Measurements from ENCODE around the gene UNC5C.

UNC5C gene

DNA sequence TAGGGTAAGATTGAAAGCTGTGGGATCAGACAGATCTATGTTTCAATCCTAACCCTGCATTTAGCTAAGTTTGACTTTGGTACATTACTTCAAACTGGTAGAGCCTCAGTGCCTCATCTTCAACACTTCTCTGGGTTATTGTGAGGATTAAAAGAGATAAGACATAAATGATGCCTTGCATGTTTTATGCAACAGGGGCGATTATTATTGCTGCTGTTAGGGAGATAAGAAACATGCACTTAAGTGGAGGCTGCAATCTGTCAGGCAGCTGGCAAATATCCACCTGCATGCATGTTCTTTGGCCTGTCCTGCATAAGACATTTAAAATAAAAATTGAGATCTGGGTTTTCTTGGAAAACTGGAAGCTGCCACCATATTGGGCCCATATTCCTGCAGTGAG is 24.6 kb downstream of the UNC5C start:
- in situ Hi-C loops (cut with MboI; ENCODE audit: low sequenced_read_pairs) = no loop called here

DNA sequence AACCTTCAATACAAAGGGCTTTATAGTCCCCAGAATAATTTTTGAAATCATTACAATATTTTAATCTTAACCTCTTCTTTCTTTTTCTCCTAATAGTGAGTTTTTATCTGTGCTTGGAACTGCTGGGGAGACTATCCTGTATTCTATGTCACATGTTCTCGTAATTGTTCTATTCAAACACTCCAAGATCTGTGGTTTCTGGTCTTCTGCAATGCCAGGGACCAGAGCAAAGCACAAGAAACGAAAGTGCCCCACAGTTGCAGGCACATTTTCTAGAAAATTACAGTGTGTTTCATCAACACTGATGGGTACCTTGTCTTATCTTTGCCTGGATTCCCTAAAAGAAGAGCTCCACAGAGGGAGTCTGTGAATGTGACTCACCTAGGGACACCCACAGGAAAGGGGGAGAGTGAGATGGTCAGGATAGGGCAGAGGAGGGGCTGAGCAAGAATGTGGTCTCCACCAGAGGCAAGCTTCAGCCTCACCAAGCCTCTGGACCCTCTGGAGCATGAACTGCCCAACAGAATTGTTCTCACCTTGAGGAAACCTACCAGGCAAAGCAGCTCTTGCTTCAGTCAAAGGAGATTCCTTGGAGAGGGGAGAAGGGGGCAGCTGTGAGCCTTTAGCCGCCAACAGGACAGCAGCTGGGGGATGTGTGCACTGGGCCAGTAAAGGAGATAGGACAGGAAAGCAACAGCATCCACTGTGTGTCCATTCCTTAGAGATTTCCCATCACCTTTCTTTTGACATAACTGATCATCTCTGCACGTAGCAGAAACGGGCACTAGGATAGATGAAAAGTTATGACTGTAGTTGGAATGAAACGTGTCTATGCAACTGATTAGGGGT is 25.9 kb downstream of the UNC5C start:
- in situ Hi-C loops (cut with MboI; ENCODE audit: low sequenced_read_pairs) = no loop called here

DNA sequence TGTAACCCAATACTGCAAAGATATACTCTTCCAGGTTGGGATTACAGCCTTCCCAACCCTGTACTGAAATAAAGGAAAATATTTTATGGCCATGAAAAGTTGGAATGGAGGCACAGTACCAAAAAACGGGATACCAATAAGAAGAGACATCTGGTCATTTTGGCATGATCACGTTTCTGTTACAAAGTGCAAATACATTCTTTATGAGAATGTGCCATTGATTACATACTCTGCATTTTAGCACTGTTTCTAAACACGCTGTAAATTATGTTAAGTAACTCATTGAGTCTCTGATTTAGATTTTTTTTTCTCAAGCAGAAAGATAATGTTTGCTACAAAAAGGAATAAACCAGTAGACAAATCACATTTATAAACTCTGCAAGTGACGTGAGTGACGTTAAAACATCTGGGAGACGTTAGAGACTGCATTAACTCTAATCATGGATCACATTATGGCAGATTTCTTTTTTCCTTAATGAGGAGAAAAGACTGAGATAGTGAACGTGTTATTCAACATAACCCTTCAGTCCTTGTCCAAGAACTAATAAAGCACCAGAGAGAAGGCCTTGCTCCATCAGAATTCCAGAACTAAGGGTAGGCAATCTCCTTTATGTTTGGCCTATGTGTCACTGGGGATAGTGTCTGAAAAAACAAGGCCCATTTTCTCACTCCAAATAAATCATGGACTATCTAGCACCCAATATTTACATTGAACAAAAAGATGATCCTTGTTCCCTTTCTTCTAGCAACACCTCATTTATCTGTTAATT is 31.0 kb downstream of the UNC5C start:
- in situ Hi-C loops (cut with MboI; ENCODE audit: low sequenced_read_pairs) = no loop called here

DNA sequence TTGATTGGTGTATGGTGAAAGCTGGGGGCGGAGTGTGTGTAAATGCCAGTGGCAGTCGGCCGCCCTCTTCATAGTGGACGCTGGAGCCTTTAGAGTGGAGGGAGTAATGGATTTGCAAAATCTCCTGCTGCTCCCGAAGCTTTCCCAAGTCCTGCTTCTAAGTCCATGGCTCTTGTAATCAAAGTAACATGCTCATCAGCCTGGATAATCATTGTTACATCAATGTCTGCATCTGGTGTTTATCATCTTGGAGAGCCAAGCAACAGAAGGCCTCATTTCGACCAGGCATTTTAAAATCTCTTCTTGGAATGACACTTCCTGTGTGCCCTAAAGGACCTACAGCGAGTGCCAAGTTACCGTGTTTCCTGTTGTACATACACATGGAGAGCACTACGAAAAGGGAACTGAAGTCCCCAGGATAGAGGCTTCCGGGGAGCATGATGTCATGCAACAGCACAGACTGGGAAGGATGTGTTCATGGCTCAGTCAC is 32.2 kb downstream of the UNC5C start:
- in situ Hi-C loops (cut with MboI; ENCODE audit: low sequenced_read_pairs) = no loop called here

DNA sequence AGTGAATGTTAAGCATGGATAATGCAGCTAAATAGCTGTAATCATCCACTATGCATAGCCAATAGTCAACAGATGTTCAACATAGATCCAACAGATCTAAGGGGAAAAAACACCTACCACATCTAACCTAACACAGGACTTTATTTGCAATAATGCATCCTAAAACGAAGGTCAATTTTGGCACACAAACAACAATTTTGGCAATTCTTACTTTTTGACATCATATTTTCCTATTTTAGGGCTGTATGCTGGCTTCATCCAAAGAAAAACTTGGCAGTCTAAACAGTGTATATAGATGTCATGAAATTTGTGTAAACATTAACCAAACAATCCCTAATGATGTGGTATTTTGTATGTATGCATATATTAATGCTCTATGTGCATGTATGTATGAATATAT is 33.2 kb downstream of the UNC5C start:
- in situ Hi-C loops (cut with MboI; ENCODE audit: low sequenced_read_pairs) = no loop called here

DNA sequence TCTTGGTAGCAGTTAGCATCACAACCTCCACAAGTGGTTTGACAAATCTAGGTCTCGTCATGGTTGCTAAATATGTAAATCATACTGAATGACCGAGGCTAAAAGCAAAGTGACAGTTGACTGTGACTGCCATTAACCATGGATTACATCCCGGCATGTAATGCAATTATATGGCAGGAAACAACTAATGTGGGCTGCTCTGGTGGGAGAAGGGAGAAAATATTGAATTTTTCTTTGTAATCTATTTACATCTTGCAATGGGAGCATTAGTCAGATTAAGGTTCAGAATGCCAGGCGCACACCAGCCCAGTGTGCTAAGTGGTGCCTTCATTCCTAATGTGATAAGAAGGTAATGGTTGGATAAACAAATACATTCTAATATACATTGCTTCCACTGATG is 35.8 kb downstream of the UNC5C start:
- in situ Hi-C loops (cut with MboI; ENCODE audit: low sequenced_read_pairs) = no loop called here

DNA sequence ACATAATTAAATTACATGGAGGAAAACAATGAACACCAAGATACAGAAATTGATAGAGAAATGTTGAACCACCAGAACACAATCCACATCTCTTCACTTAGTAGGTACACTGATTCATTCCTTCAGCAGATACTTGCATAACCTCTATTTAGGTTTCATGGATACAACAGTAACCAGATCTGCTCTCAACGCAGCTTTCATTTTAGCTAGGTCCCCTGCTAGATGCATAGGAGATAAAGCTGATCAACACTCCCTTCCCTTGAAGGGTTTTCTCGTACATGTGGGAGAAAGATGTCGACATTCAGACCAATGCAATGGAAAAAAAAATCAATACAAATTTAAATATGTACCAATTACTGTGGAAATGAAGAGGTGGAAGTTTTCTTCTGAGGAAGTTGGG is 37.3 kb downstream of the UNC5C start:
- in situ Hi-C loops (cut with MboI; ENCODE audit: low sequenced_read_pairs) = no loop called here

DNA sequence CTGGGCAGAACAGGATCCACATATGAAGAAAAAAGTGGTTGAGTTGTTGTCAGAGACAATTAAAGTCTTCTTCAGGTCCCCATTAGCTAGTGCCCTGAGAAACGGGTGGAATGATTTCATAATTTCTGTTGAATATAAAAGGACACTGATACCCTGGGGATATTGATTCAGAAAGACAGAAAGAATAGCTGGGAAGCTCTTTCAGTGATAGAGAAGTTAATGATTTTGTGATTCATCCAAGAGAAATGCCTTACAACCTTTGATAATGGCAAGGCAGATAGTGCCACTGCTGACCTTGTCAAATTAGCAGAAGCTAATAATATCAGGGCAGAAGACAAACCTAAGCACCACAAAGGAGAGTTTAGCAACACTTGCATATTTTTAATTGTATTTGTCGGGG is 37.9 kb downstream of the UNC5C start:
- in situ Hi-C loops (cut with MboI; ENCODE audit: low sequenced_read_pairs) = no loop called here

DNA sequence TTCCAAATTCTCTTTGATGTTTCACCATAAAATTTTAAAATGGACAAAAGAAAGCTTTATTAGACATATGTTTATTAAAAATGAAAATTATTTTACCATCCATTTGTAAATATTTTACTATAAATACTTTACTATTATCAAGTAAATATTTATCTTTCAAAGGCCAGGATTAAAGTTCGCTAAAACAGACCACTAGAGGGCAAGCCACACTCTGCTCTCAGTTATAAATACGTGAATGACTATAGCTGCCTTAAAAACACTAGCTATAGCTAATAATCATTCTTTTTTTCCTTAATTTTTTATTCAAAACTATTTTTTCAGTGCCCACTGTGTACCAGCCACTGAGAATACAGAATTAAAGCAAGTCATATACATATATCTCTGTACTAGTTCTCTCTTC is 38.6 kb downstream of the UNC5C start:
- in situ Hi-C loops (cut with MboI; ENCODE audit: low sequenced_read_pairs) = no loop called here

DNA sequence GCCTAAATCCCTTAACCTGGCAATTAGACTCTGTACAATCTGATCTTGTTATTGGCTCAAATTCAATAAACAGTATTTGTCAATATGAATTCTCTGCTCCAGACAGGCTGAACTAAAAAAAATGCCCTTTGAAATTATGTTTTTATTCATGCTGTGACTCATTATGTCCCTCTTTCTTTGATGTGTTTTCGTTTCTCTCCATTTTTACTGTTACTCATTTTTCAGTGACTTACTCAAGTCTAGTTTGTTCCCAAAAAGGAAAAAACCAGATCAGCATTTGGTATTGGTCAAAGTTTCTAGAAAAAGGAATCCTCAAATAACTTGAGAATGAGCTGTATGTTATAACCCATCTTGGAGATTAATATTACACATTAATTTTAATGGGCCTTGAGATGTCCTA is 40.4 kb downstream of the UNC5C start:
- in situ Hi-C loops (cut with MboI; ENCODE audit: low sequenced_read_pairs) = no loop called here

DNA sequence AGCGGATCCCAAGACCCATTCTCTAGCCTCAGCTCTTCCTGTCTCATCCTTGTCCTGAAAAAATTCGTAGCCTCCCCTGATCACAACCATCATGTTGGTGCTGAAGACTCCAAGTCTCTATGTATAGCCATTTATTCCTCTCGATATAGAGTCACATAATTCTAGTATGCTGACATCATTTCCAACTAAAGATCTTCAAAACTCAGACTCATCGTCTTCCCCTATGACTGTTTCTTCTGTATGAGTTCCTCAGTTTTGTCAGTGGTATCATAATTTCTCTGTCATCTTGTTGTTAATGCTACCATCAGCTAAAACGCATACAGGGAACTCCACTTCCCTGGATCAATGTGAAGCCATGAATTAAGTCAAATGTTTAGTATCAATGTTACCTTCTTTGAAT is 41.2 kb downstream of the UNC5C start:
- in situ Hi-C loops (cut with MboI; ENCODE audit: low sequenced_read_pairs) = no loop called here

DNA sequence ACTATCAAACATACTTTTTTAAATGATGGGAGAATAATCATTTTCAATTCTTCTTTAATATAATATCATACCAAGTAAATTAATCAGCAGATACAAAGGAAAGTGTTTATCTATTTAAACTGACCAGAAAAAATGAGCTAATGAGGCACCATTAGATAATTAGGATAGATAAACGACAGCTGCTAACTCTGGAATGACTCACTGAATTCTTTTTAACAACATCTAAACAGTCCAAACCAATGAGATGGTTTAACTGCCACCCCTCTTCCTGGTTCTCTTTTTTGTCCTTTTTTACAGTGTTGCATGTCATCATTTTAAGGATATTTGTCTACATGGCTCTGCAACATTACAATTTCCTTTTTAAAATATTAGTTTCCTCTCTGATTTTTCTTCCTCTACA is 41.6 kb downstream of the UNC5C start:
- in situ Hi-C loops (cut with MboI; ENCODE audit: low sequenced_read_pairs) = no loop called here

DNA sequence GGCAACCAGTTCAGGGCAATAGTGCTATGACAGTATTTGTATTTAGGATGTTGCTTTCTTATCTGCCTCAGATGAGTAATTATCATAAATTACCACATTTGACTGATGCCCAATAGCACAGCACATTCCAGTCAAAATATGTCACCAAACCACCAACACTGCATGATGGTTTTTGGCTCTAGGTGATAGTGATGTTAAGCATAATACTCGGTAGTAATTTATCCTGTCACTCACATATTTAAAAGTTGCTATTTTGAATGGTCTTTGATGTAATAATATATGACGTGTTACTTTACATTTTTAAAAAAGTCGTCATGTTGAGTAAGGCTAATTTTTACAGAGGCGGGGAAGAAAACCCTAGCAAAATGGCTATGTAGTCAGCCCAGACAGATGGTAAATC is 42.5 kb downstream of the UNC5C start:
- in situ Hi-C loops (cut with MboI; ENCODE audit: low sequenced_read_pairs) = no loop called here

DNA sequence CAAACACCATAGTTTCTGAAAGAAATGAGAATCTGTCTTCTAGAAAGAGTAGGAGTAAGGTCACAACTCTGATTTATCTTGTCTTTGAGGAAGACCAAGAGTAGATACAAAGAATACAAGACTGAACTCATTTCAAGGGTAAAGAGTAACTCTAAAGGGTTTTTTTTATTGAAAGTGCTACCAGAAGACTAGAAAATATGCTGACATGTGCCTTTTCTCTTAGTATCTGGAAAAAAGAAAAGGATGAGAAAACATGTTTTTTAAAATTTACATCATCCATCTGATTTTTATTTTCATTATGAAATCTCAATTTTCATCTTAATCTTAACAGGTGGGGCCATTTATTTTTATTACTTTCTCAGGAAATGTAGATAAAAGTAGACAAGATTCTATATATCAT is 43.0 kb downstream of the UNC5C start:
- in situ Hi-C loops (cut with MboI; ENCODE audit: low sequenced_read_pairs) = no loop called here

DNA sequence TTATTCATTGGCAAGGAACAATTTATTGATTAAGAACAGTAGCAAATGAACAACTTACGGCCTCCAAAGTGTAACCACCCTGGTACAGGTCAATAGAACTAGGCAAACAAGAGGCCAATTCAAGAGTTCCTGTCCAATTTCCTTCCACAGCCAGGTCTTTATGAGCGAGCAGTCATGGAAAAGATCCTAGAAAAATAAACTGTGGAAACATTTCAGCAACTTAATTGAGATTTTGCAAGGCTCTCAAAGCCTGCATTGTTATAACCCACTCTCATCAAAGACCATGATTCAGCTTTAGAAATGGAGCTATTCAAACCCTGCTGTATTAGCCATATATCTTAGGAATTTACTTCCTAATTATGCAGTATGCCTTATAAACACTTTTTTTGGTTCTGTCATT is 43.6 kb downstream of the UNC5C start:
- in situ Hi-C loops (cut with MboI; ENCODE audit: low sequenced_read_pairs) = no loop called here

DNA sequence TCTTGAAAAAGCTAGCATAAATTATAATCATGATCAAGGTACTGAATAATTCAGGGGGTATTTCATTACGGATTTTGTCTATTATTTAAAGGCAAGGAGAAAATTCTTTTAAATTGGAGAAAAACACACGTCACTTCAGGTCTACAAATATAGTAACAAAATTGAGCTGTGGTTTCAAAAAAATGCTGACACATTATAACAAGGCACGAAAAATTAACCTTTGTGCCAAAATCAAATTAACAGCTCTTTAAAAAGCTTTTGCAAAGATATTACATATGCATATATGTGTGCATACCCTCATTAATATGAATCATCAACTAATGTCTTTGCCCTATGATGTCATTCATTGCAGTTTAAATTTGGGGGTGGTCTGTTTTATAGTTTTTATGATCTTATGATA is 44.3 kb downstream of the UNC5C start:
- in situ Hi-C loops (cut with MboI; ENCODE audit: low sequenced_read_pairs) = no loop called here

DNA sequence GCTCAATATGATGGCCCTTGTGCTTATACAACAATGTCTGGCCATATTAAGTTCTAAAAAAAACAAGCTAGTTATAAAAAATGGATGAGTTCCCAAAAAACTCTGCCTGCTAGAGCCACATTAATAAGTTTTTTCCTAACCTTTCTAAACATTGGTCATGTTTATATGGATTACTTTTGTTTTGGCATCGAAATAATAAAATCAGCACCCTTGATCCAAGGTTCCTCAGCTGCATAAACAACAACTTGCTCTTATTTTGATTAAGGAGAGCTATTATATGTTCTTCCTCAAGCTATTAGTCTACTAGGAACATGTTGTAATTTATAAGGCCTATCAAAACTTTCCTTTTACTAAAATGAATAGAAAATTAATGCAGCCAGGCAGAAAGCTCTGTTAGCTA is 48.4 kb downstream of the UNC5C start:
- in situ Hi-C loops (cut with MboI; ENCODE audit: low sequenced_read_pairs) = no loop called here

DNA sequence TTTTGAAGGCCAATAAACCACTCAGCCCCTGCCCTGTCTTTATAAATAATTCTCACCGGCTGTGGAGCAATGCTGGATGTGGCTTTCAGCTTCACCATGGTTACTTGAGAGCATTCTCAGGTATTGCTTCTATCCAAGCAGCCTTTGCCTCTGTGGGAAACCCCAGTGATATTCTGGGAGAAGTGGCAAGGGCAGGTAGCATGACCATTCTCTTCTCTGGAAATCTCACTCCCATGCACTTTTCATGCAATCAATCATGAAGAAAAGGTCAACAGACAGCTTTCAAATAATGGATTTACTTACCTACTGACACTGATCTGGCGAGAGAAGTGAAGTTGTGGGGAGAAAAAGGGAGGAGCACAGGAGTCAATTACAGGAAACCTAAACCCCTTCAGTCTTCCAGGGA is 49.5 kb downstream of the UNC5C start:
- in situ Hi-C loops (cut with MboI; ENCODE audit: low sequenced_read_pairs) = no loop called here

DNA sequence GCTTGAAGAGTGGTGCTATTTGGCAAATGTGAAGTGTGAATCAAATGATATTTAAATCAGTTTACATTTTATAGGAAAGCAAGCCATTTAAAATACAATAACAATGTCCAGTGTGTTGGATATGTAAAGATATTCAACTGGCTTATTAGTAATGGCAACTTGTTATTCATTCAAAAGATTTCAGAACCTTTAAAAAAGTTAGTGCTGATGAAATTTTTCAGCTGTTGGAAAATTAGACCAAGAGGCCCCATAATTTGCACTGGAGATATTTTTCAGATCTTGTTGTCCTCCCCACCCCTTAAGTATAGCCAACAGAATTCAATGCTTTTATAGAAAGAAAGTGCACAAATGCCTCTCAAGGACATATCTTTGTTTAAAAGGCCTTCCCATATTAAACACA is 54.6 kb downstream of the UNC5C start:
- in situ Hi-C loops (cut with MboI; ENCODE audit: low sequenced_read_pairs) = no loop called here

DNA sequence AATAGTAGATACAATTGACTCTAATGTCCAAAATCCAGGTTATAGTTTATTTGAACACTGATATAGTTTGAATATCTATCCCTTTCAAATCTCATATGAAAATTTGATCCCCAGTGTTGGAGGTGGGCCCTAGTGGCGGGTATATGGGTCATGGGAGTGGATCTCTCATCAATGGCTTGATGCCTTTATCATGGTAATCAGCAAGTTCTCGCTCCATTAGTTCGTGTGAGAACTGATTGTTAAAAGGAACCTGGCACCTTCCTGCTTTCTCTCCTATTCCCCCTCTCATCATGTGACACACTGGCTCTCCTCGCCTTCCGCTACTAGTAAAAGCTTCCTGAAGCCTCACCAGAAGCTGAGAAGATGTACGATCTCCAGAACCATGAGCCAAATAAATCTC is 70.1 kb downstream of the UNC5C start:
- in situ Hi-C loops (cut with MboI; ENCODE audit: low sequenced_read_pairs) = no loop called here

DNA sequence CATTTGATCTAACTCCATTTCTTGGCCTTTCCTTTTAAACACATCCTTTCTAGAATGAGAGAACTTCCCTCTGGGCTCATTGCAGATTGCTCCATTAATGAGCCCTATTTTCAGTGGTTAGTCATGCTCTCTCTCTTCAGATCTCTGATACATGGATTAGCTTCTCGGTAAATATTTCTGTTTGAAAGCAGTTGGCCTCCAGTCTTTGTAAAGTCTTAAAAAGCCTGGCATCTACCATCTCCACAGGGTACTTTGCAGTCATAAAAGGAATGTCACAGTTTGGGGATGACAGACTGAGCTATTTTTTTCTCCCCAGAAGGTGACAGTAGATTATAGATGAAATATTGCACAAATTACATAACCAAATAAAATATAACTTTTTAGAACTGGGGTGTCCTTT is 72.7 kb downstream of the UNC5C start:
- in situ Hi-C loops (cut with MboI; ENCODE audit: low sequenced_read_pairs) = no loop called here

DNA sequence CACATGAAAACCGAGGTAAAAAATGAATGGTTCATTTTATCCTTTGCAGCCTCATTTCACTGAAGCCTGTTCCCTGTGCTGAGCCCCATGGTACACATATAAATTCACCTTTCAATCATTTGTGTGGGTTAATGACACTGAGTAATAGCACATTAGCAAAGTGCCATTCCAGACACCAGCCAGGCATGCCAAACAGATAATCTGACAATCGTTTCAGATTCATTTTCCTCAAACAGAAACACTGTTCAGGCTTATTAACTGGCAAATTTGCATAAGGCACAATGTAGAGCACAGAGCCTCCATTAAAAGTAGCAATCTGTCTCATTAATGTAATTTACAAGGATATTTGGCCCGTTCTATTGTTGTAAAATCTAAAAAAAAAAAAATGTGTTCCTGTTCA is 76.2 kb downstream of the UNC5C start:
- in situ Hi-C loops (cut with MboI; ENCODE audit: low sequenced_read_pairs) = no loop called here
